HUES64 (cell line): Measurements from ENCODE around the gene SNX25.
"Not testable (repeated sequence)": the region's sequence is repeated elsewhere in the genome, so short reads cannot be mapped to it uniquely, and the experiment has no call there.

Experiments used
- H3K27ac ChIP-seq: 2 replicates; pipeline ENCODE4 v1.7.0; 2013; ENCODE audit warnings: low read depth, low read length, inconsistent platforms
- H3K27me3 ChIP-seq: 2 replicates; pipeline ENCODE4 v1.6.1; 2013; ENCODE audit warnings: mild to moderate bottlenecking, low read length; ENCODE audit not compliant: insufficient read depth
- H3K36me3 ChIP-seq: 2 replicates; pipeline ENCODE4 v1.6.1; 2013; ENCODE audit warnings: mild to moderate bottlenecking, low read length; ENCODE audit not compliant: insufficient read depth
- H3K4me1 ChIP-seq: 2 replicates; pipeline ENCODE4 v1.6.1; 2013; ENCODE audit warnings: mild to moderate bottlenecking, low read length, moderate library complexity; ENCODE audit not compliant: insufficient read depth
- H3K4me3 ChIP-seq: 2 replicates; pipeline ENCODE4 v1.5.1; 2013; ENCODE audit warnings: mild to moderate bottlenecking, low read length, moderate library complexity
- H3K9ac ChIP-seq: 2 replicates; pipeline ENCODE4 v1.6.1; 2013; ENCODE audit warnings: mild to moderate bottlenecking, low read depth, low read length
- H3K9me3 ChIP-seq: 2 replicates; pipeline ENCODE4 v1.6.1; 2013; ENCODE audit warnings: low read depth, low read length; ENCODE audit not compliant: insufficient read depth
- WGBS: fragments of 150-250, 120-280 bp; methylation state at CpG from one replicate; pipeline ENCODE4 v1.1.7; 2013; ENCODE audit warnings: missing lambda C conversion rate; 5-methylcytosine and 5-hydroxymethylcytosine counted together

The SNX25 gene

GRCh38 chr4:185248393-185249039 is 39.1 kb downstream of the SNX25 start:
- Histone ChIP-seq H3K9ac (no peak overlapping the region), H3K4me1 (no peaks in the 10 kb centered on the region), H3K4me3 (no peak overlapping the region), H3K36me3 (0 out of 2 replicates have a peak, but pooled peaks cover 4% of the 10 kb centered on the region), H3K27me3 (no peaks in the 10 kb centered on the region), H3K27ac (no peak overlapping the region), H3K9me3 (no peaks in the 10 kb centered on the region)
- WGBS: 94% methylated on average over 3 of the region's 3 CpGs

DNA sequence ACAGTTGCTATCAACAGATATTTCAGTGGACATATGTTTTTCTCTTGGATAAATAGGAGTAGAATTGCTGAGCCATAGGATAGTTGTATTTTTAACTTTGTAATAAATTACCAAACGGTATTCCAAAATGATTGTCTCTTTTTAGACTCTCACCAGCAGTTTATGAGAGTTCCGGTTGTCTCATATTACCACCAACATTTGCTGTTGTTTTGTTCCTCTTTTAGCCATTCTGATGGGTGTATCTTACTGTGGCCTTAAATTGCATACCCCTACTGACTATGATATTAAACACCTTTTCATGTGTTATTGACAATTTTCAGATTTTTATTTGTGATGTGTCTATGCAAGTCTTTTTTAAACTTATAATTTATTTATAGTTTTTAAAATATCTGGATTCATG is 39.7 kb downstream of the SNX25 start:
- Histone ChIP-seq H3K9ac (no peak overlapping the region), H3K27ac (no peak overlapping the region), H3K27me3 (no peaks in the 10 kb centered on the region), H3K9me3 (no peaks in the 10 kb centered on the region), H3K36me3 (0 out of 2 replicates have a peak, but pooled peaks cover 4% of the 10 kb centered on the region), H3K4me3 (no peak overlapping the region), H3K4me1 (peaks cover 1% of the 10 kb centered on the region)
- WGBS: 100% methylated on average over 2 of the region's 2 CpGs

DNA sequence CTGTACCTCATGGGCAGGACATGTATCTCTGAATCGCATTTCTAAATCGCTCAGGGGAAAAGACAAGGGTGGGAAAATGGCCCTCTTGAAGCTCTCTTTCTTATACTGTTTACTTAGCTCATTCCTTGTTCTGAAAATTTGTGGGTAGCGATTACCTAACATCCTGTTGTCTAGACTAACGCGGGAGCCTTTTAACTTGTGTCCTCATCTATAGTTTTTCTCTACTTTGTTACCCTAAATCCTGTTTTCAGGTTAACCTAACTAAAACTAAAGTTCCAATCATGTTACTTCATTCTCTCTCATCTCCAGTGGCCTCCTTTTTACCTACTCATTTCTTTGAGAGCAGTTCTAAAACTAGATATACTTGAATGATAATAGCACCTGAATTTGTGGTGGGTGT is 45.0 kb downstream of the SNX25 start:
- H3K27me3 ChIP-seq: no peaks in the 10 kb centered on the region
- no peak overlapping the region for H3K9ac ChIP-seq
- no peak overlapping the region for H3K4me3 ChIP-seq
- no peaks in the 10 kb centered on the region for H3K9me3 ChIP-seq
- peaks cover 19% of the 10 kb centered on the region for H3K4me1 ChIP-seq
- no peak overlapping the region for H3K27ac ChIP-seq
- 94% methylated on average over 5 of the region's 5 CpGs for WGBS
- no peaks in the 10 kb centered on the region; the same call in 1 of the 2 replicates for H3K36me3 ChIP-seq

GRCh38 chr4:185255868-185256267 is 46.5 kb downstream of the SNX25 start:
- WGBS: 92% methylated on average over 2 of the region's 3 CpGs
- no peaks in the 10 kb centered on the region for H3K9me3 ChIP-seq

DNA sequence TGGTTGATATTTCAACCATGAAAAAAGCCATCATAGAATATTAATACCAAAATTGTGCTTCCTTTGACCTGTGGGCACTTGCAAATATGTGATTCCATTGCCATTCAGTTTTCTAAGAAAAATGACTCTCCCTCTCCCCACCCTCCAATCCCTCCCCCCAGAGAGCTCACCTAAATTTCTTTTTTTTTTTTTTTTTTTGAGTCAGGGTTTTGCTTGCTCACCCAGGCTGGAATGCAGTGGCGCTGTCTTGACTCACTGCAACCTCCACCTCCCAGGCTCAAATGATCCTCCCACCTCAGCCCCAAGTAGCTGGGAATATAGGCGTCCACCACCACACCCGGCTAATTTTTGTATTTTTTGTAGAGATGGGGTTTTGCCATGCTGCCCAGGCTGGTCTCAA is 47.0 kb downstream of the SNX25 start:
- 93% methylated on average over 3 of the region's 3 CpGs for WGBS
- Histone ChIP-seq H3K27ac (no peak overlapping the region), H3K4me1 (peaks cover 28% of the 10 kb centered on the region), H3K9ac (no peak overlapping the region), H3K27me3 (no peaks in the 10 kb centered on the region), H3K36me3 (peaks cover 5% of the 10 kb centered on the region; the same call in 1 of the 2 replicates), H3K4me3 (no peak overlapping the region), H3K9me3 (no peaks in the 10 kb centered on the region)

More at GRCh38 chr4:185255868-185256267, 46.5 kb downstream of the SNX25 start:
- Histone ChIP-seq H3K4me1 (peaks cover 28% of the 10 kb centered on the region), H3K27me3 (no peaks in the 10 kb centered on the region), H3K4me3 (no peak overlapping the region), H3K36me3 (peaks cover 5% of the 10 kb centered on the region; the same call in 1 of the 2 replicates), H3K9ac (no peak overlapping the region), H3K27ac (no peak overlapping the region)

- H3K4me3 ChIP-seq: no peak overlapping the region
- H3K9ac ChIP-seq: no peak overlapping the region
- no peaks in the 10 kb centered on the region for H3K27me3 ChIP-seq
- peaks cover 28% of the 10 kb centered on the region for H3K4me1 ChIP-seq
- H3K36me3 ChIP-seq: peaks cover 5% of the 10 kb centered on the region; the same call in 1 of the 2 replicates
- no peaks in the 10 kb centered on the region for H3K9me3 ChIP-seq
- WGBS: 90% methylated on average over 3 of the region's 3 CpGs
- no peak overlapping the region for H3K27ac ChIP-seq
Measured at GRCh38 chr4:185257086-185257485, 47.7 kb downstream of the SNX25 start.

DNA sequence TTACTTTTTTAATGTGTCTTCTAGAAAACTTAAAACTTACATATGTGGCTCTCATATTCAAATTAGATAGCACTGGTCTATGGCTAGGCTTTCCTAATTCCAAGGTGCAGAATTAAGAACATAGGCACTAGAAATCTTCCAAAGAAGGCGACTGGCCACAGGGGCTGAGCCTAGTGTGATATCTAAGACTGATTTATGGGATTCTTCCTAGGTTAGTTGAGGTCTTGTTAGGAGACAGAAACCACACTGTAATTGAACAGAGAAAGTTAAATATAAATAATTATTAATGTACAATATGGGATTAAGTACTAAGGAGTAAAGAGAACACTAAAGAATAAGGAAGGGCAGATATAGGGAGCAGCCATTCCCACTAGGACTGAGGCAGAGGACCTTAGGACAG is 48.3 kb downstream of the SNX25 start:
- Histone ChIP-seq H3K36me3 (peaks cover 5% of the 10 kb centered on the region; the same call in 1 of the 2 replicates), H3K9ac (no peak overlapping the region), H3K4me3 (no peak overlapping the region), H3K4me1 (peaks cover 28% of the 10 kb centered on the region), H3K27me3 (no peaks in the 10 kb centered on the region), H3K9me3 (no peaks in the 10 kb centered on the region), H3K27ac (no peak overlapping the region)
- 93% methylated on average over 1 of the region's 1 CpG for WGBS

- H3K27ac ChIP-seq, H3K9ac ChIP-seq, H3K4me3 ChIP-seq, H3K9me3 ChIP-seq, H3K27me3 ChIP-seq, H3K36me3 ChIP-seq: not testable (repeated sequence)
- 98% methylated on average over 2 of the region's 2 CpGs for WGBS
- H3K4me1 ChIP-seq: peaks cover 28% of the 10 kb centered on the region
Measured at GRCh38 chr4:185258741-185259140, 49.3 kb downstream of the SNX25 start.

DNA sequence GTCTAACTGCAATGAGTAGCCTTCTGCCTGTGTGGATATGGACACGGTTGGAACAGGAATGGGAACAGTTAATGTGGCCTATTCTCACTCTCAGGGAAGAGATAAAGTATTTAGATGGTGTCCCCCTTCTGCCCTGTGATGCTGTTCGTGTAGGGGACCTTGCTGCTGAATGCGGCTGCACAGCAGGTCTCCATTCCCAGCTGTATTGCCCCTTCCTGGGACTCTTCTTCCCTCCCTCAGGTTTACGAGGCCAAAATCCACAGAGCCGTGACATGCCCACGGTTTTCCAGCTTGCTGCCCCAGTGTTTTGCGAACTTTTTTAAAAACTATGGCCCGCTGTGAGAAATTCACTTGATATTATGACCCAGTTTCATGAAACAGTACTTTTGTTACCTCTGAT is 50.3 kb downstream of the SNX25 start:
- Histone ChIP-seq H3K9ac (no peak overlapping the region), H3K36me3 (peaks cover 11% of the 10 kb centered on the region), H3K27ac (no peak overlapping the region), H3K4me3 (no peak overlapping the region), H3K4me1 (peaks cover 20% of the 10 kb centered on the region), H3K27me3 (no peaks in the 10 kb centered on the region), H3K9me3 (no peaks in the 10 kb centered on the region)
- WGBS: 69% methylated on average over 8 of the region's 8 CpGs

- H3K27ac ChIP-seq: no peak overlapping the region
- H3K9ac ChIP-seq: no peak overlapping the region
- peaks cover 23% of the 10 kb centered on the region for H3K4me1 ChIP-seq
- no peaks in the 10 kb centered on the region for H3K9me3 ChIP-seq
- no peaks in the 10 kb centered on the region for H3K27me3 ChIP-seq
- WGBS: 96% methylated on average over 3 of the region's 4 CpGs
- no peak overlapping the region for H3K4me3 ChIP-seq
- peaks cover 18% of the 10 kb centered on the region for H3K36me3 ChIP-seq
Measured at GRCh38 chr4:185261946-185262345, 52.5 kb downstream of the SNX25 start.

- Histone ChIP-seq H3K36me3 (peaks cover 29% of the 10 kb centered on the region), H3K4me1 (peaks cover 23% of the 10 kb centered on the region)
- 100% methylated on average over 1 of the region's 2 CpGs for WGBS
Measured at GRCh38 chr4:185263419-185263818, 54.0 kb downstream of the SNX25 start.

GRCh38 chr4:185265942-185266341 is 56.5 kb downstream of the SNX25 start:
- H3K4me1 ChIP-seq: peaks cover 10% of the 10 kb centered on the region
- H3K4me3 ChIP-seq: no peak overlapping the region
- no peaks in the 10 kb centered on the region for H3K27me3 ChIP-seq
- H3K9ac ChIP-seq: no peak overlapping the region
- peaks cover 30% of the 10 kb centered on the region for H3K36me3 ChIP-seq
- no peaks in the 10 kb centered on the region for H3K9me3 ChIP-seq
- H3K27ac ChIP-seq: no peak overlapping the region
- WGBS: 79% methylated on average over 1 of the region's 1 CpG

More at GRCh38 chr4:185263419-185263818, 54.0 kb downstream of the SNX25 start:
- Histone ChIP-seq H3K4me3 (no peak overlapping the region), H3K9me3 (no peaks in the 10 kb centered on the region), H3K27me3 (no peaks in the 10 kb centered on the region), H3K9ac (no peak overlapping the region), H3K27ac (no peak overlapping the region)
